HEK293 (cell line): ENCODE measurements around the gene GPR84.

Experiments used
- CTCF ChIP-seq: fragments of 450-650 bp; formaldehyde crosslinking; IDR thresholded peaks from 2 replicates; pipeline ENCODE4 v1.5.1; 2016; ENCODE audit warnings: missing biosample characterization, missing genetic modification characterization
- KLF16 ChIP-seq: fragments of 450-650 bp; formaldehyde crosslinking; IDR thresholded peaks from 2 replicates; pipeline ENCODE4 v1.5.1; 2017; ENCODE audit warnings: missing biosample characterization, missing genetic modification characterization
- KLF17 ChIP-seq: fragments of 450-650 bp; formaldehyde crosslinking; IDR thresholded peaks from 2 replicates; pipeline ENCODE4 v1.5.1; 2016; ENCODE audit warnings: missing biosample characterization, missing genetic modification characterization
- PRDM4 ChIP-seq: fragments of 450-650 bp; formaldehyde crosslinking; IDR thresholded peaks from 2 replicates; pipeline ENCODE4 v1.5.1; 2017; ENCODE audit warnings: missing biosample characterization, missing genetic modification characterization
- REST ChIP-seq: fragments of 450-650 bp; formaldehyde crosslinking; IDR thresholded peaks from 2 replicates; pipeline ENCODE4 v1.5.1; 2016; ENCODE audit warnings: missing biosample characterization, missing genetic modification characterization
- SALL2 ChIP-seq: fragments of 450-650 bp; formaldehyde crosslinking; IDR thresholded peaks from 2 replicates; pipeline ENCODE4 v1.5.0; 2017; ENCODE audit warnings: missing biosample characterization, mild to moderate bottlenecking, missing genetic modification characterization, borderline replicate concordance
- SCRT2 ChIP-seq: fragments of 450-650 bp; formaldehyde crosslinking; IDR thresholded peaks from 2 replicates; pipeline ENCODE4 v1.5.1; 2016; ENCODE audit warnings: missing biosample characterization, missing genetic modification characterization
- ZBTB21 ChIP-seq: fragments of 450-650 bp; formaldehyde crosslinking; IDR thresholded peaks from 2 replicates; pipeline ENCODE4 v1.5.1; 2017; ENCODE audit warnings: missing biosample characterization, missing genetic modification characterization
- ZNF214 ChIP-seq: fragments of 450-650 bp; formaldehyde crosslinking; IDR thresholded peaks from 2 replicates; pipeline ENCODE4 v1.5.1; 2017; ENCODE audit warnings: missing biosample characterization, mild to moderate bottlenecking, missing genetic modification characterization, borderline replicate concordance
- ZNF274 ChIP-seq, 2 experiments: fragments of 200-500 bp in 1 of 2; fragments of 450-650 bp in 1 of 2; sonication (Bioruptor generic) in 1 of 2; formaldehyde crosslinking in 1 of 2; IDR thresholded peaks; 2 replicates each; pipeline versions ENCODE4 v1.5.1 to v1.6.1; 2014 to 2016; ENCODE audit warnings: borderline replicate concordance in 1 of 2, inconsistent platforms in 1 of 2, low read length in 1 of 2, missing biosample characterization in 1 of 2, missing genetic modification characterization in 1 of 2
- ZNF423 ChIP-seq: fragments of 450-650 bp; formaldehyde crosslinking; IDR thresholded peaks from 2 replicates; pipeline ENCODE4 v1.5.1; 2016; ENCODE audit warnings: missing biosample characterization, missing genetic modification characterization
- ZNF473 ChIP-seq: fragments of 450-650 bp; formaldehyde crosslinking; IDR thresholded peaks from 2 replicates; pipeline ENCODE4 v1.5.1; 2017; ENCODE audit warnings: missing biosample characterization, missing genetic modification characterization
- ZNF529 ChIP-seq: fragments of 450-650 bp; formaldehyde crosslinking; IDR thresholded peaks from 2 replicates; pipeline ENCODE4 v1.5.1; 2017; ENCODE audit warnings: missing genetic modification characterization, missing biosample characterization; ENCODE audit not compliant: insufficient replicate concordance
- ZNF777 ChIP-seq: fragments of 450-650 bp; formaldehyde crosslinking; IDR thresholded peaks from 2 replicates; pipeline ENCODE4 v1.5.1; 2017; ENCODE audit warnings: missing biosample characterization, missing genetic modification characterization, borderline replicate concordance

- TF ChIP-seq CTCF (tag by site-specific recombination), result no peak
- TF ChIP-seq KLF17 (tag by site-specific recombination), result peak; percentile 21; the same call in 1 of the 2 replicates
- no peak for TF ChIP-seq KLF16 (tag by site-specific recombination)
- TF ChIP-seq ZNF529, result no peak
- TF ChIP-seq SALL2 (tag by site-specific recombination), result no peak
- peak; percentile 20; the same call in 1 of the 2 replicates for TF ChIP-seq SCRT2 (tag by site-specific recombination)
- no peak for TF ChIP-seq ZNF274 (IDR thresholded peaks at IDR 0.05; ENCODE audit: low read length)
- TF ChIP-seq ZNF274 (tag by site-specific recombination; IDR thresholded peaks at IDR 0.05; ENCODE audit: borderline replicate concordance), result no peak
- no peak for TF ChIP-seq ZNF473 (tag by site-specific recombination)
- TF ChIP-seq ZNF214 (tag by site-specific recombination), result no peak
- no peak for TF ChIP-seq PRDM4 (tag by site-specific recombination)
- TF ChIP-seq ZBTB21 (tag by site-specific recombination), result no peak
- TF ChIP-seq REST (tag by site-specific recombination), result no peak
- no peak for TF ChIP-seq ZNF777 (tag by site-specific recombination)
- no peak for TF ChIP-seq ZNF423 (tag by site-specific recombination)
Observed at GRCh38 chr12:54390176-54390667, 25.9 kb upstream of the GPR84 start.
